ENCODE measurements around the gene NLGN3.
A peak's percentile ranks its signal among the peaks of the same experiment; 100 is the strongest.
"Not testable (repeated sequence)": the region's sequence is repeated elsewhere in the genome, so short reads cannot be mapped to it uniquely, and the experiment has no call there.

Gene NLGN3

DNA sequence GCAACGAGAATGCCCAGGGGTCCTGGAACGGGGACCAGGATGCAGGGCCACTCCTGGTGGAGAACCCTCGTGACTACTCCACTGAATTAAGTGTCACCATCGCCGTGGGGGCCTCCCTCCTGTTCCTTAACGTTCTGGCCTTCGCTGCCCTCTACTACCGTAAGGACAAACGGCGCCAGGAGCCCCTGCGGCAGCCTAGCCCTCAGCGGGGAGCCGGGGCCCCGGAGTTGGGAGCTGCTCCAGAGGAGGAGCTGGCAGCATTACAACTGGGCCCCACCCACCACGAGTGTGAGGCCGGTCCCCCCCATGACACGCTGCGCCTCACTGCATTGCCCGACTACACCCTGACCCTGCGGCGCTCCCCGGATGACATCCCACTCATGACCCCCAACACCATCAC, 24.9 kb downstream of the NLGN3 start:
- DNase-seq (ENCODE audit: low read depth in 3 of 3) = no peak

DNA sequence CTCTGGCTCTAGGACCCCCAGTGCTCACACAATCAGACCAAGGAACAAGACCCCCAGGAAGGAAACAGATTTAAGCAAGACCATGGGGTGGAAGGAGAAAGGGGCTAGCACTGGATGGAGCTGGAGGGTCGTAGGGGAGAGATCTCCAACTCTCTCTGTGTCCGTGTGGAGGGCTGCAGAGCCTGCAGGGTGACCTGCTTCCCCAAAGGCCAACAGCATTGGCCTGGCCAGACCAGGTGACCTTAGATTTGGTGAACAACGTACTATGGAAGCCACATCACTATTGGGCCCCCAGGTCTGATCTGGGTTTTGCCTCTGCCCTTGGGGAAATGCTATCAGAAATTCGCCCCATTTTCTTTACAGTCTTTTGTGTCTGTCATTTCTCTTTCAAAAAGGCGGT, 26.0 kb downstream of the NLGN3 start:
- DNase-seq (ENCODE audit: low read depth in 3 of 3) = no peak

DNA sequence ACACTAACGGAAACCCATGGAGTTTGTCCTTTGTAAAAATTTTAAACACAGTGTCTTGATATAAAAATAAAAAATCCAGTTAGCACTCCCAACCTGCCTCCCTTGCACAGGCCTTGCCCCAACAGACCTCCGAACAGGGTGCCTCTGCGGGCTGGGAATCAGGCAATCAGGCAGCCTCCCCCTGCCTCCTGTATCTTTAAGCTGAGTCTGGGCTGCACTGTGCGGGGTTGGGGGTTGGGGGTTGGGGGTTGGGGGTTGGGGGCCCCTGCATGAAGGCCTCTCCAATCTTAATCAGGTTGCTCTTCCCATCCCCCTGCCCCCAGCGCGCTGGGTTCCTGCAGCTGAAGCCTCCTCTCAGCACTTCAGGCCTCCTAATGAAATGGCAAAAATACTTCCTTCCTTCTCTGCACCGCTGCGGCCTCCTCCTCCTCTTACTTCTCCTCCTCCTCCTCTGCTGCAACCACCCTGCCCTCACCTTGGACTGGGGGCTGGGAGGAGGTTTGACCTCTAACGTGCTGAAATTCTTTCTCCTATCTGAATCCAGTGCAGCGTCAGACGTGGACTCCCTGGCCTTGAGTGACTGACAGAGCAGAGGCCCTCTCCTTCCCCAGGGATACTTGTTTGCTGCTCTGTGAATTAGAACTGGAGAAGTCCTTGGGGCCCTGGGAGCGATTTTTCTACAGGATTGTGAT, 26.6 kb downstream of the NLGN3 start:
- no peak for DNase-seq (ENCODE audit: low read depth in 3 of 3)

DNA sequence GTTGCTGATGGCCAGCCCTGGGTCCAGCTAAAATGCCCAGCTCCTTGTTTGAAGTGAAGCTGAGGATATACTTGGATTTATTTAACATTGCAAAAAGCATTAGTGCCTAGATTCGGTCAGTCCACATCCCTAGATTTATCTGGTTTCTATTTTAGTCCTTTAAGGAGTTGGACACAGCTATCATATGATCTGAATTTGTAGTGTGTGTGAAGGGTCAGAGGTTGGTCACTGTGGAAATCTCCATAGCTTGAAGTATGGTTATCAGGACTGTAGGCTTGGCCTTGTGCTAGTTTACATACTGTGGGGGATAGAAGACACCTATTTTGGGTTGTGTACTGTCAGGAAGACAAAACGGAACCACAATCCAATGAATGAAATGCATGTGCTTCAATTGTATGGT, 28.8 kb downstream of the NLGN3 start:
- no peak for DNase-seq (ENCODE audit: low read depth in 3 of 3)

DNA sequence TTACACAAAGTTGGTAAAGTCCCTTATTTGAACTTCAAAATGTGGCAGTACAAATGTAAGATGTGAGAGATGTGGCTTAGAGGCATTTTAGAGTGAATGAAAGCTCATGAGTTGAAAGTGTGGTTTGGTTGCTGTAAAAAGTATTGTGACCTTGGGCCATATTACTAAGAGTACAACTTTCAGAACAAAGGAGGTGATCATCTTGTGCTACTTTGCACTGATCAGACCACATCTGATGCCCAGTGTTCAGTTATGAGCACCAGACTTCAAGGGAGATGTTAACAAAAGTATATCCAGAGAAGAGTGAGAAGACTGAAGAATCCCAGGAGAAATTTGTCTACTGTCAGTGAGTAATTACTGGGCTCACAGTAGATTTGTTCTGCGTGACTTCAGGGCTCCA, 30.2 kb downstream of the NLGN3 start:
- DNase-seq (ENCODE audit: low read depth in 3 of 3) = no peak

DNA sequence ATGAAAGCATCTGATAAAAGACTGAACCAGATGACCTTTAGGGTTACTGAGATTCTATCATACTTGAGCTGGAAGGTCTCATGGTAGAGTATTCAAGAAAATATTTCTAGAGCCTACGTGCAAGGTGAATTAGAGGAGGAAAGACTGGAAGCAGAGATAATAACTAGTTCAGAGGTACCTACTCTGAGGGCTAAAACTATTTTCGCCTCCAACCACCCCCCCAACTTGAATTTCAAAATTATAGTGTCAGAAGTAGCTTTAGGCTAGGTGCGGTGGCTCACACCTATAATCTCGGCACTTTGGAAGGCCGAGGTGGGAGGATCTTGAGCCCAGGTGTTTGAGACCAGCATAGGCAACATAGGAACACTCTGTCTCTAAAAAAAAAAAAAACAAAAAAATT, 30.9 kb downstream of the NLGN3 start:
- DNase-seq (ENCODE audit: low read depth in 3 of 3) = no peak

DNA sequence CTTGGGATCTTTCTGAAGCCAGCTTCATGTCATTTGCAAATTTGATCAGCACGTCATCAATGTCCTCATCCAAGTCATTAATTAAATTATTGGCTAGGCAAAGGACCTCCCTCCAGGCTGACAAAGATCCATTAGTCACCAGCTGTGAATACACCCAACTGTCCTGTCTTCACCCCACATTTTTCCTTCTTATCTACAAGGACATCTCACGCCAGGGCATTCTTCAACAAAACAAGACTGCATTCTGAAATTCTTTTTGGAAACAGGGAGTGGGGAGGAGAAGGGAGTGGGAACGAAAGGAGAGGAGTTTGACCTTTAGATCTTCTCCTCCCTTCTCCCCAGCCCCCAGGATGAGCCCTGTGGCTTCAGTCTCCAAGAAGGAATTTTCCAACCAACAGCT, 32.7 kb downstream of the NLGN3 start:
- DNase-seq (ENCODE audit: low read depth in 3 of 3) = no peak

DNA sequence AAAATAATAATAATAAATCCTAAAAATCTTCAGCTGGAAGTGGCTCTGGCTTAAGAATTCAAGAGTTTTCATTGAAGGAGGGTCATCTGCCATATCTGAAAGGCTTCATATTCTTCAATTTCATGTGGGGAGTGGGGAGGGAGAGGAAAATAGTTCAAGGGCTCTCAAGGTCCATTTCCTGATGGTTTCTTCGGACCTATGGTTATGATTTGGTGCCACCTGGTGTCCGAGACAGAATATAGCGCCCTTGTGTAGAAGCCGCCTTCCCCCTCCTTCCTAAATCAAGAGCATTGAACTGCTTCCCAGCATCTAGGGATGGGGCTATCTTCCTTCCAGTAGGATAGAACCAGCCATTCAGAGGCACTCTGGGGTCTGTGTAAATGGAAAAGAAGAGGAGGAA, 34.3 kb downstream of the NLGN3 start:
- DNase-seq (ENCODE audit: low read depth in 3 of 3) = peak in 1 of 3 donors; percentile 36

DNA sequence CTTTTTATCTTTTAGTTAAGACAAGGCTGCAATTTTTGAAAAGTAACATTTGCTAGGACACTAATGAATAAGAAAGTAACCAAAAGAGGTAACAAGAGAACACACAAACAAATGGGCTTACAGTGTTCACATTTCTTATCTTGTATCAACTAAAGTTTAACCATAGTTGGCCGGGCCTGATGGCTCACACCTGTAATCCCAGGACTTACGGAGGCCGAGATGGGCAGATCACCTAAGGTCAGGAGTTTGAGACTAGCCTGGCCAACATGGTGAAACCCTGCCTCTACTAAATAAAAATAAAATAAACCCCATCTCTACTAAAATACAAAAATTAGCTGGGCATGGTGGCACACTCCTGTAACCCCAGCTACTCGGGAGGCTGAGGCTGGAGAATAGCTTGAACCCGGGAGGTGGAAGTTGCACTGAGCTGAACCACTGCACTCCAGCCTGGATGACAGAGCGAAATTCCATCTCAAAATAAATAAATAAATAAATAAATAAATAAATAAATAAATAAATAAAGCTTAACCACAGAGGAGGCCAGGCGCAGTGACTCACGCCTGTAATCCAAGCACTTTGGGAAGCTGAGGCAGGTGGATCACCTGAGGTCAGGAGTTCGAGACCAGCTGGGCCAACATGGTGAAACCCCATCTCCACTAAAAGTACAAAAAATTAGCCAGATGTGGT, 36.1 kb downstream of the NLGN3 start:
- not testable (repeated sequence) for DNase-seq (ENCODE audit: low read depth in 3 of 3)

DNA sequence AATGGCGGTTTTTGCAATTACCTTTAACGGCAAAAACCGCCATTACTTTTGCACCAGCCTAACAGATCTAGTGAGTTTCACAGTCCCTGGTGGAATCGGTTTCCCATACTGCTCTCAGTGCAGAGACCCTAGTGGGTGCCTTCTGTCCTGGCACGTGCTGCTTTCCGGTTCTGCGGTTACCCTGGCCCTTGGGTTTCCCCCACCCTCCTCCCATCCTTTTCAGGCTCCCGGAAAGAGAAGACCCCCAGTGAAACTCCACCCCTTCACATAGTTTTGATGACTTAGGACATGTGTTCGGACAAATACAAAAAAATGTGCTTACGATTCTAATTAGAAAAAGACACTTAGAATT, 36.9 kb downstream of the NLGN3 start:
- peak in 2 of 3 donors; percentile 13 to 31 for DNase-seq (ENCODE audit: low read depth in 3 of 3)

DNA sequence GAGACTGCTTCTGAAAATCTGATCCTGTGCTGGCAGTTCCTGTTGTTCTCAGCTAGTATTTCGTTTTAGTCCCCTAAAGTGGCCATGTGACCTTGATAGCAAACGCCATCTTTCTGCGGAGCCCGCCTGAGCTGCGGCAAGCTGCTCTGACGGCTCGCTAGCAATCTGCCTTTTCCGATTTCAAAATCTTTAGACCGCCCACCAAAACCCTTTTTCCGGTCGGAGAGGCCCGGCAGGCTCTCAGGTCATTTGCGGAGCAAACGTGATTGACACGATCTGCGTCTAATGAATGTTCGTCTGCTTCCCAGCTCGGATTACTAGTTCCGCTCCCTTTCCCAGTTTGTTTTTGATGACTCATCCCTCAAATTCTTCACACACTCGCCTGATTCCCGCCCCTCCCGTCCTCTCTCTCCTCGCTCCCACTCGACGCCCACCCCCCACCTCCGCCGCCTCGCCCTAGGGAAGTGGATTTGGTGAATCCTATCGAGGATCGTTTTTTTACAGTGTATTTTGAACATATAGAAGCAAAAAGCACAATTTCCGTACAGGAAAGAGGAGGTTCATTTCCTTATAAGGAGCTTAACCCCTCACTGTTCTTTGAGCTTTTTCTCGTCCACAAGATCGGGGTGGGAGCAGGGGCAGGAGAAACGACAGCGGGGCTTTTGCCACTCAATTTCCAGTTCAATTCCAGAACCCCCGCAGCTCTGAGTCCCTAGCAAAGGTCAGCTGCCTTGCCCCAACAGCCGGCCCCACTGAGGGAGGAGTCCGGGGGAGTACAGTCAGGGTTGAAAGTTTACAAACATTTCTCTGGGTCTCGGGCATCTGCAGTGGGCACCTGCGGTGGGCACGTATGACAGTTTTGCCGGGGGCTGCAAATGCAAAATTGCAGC, 37.5 kb downstream of the NLGN3 start:
- DNase-seq (ENCODE audit: low read depth in 3 of 3) = peak; percentile 57 to 73 (median 59)

DNA sequence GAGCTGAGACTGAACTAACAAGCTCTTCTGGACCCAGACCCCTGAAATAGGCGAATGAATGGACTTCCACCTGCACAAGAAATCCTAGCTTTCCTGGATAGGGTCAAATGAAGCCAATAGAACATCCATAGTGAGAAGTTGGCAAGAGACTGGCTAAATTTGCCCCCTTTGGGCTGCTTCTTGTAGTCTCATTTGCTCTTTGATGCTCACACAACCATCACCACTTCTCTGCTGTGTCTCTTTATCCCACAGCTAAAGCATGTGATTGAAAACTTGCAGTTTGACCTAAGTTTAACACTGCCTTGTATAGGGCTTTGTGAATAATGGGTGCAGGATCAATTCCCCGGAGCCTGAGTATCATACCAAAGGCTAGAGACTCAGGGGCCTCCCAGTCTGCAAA, 38.2 kb downstream of the NLGN3 start:
- DNase-seq (ENCODE audit: low read depth in 3 of 3) = no peak

DNA sequence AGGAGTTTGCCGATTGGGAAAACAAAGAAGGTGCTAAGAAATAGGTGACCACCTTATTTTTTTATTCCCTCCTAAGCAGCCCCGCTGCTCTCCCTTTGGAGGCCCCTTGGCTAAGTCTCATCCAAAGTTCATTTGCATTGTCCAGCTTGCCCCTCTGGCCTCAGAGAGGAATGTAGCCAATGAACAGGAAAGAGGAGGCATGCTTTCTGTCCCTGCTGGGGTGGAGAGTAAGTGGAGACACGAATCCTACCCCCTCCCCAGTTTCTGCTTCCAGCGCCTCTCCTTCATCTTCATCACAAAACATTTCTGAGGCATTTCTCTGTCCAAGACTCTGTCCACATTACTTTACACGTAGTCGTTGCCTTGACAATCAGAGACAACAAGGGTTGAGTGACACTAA, 38.7 kb downstream of the NLGN3 start:
- DNase-seq (ENCODE audit: low read depth in 3 of 3) = no peak

DNA sequence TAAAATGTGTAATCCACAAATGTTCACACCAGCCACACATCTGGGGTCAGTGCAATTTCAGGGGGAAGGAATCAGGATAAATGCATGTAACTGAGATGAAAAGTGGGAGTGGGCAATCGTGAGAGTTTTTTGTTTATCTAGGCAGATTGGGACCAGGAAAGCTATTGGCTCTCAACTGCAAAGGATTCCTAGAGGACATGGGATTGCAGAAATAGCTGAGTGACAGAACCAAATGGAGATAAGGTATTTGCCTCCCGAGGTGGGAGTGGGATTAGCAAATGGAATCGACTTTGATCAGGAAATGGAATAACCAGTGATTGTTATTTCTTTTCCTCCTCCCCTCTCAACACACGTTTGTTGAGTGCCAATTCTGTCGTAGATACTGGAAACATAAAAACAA, 39.5 kb downstream of the NLGN3 start:
- DNase-seq (ENCODE audit: low read depth in 3 of 3) = no peak

DNA sequence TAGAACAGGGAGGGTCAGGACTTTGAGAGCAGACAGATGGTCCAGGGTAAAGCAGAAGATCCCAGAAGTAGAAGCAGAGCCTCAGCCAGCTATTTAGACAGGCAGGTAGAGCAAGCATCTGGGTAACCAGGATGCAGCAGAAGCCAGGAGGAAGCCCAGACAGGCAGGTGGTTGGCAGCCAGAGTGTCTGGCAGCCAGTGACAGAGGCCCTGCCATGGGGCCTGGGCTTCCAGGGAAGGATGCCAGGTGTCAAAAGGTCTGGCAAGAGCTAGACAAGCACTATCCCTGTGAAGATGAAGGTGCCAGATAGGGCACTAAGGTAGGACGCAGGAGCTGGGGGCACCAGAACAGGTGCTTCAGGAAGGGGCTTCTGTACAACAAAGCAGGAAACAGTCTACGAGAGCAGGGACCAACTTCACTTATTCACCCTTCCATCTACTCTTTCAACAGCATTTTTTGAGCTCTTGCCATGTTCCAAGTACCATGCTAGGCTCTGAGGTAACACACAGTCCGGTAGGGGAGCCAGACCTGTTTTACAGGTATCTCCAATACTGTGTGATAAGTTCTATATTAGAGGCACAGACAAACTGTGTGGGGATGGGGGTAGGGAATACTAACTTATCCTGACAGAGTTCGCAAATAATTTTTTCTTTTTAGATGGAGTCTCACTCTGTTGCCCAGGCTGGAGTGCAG, 40.3 kb downstream of the NLGN3 start:
- DNase-seq (ENCODE audit: low read depth in 3 of 3) = no peak

DNA sequence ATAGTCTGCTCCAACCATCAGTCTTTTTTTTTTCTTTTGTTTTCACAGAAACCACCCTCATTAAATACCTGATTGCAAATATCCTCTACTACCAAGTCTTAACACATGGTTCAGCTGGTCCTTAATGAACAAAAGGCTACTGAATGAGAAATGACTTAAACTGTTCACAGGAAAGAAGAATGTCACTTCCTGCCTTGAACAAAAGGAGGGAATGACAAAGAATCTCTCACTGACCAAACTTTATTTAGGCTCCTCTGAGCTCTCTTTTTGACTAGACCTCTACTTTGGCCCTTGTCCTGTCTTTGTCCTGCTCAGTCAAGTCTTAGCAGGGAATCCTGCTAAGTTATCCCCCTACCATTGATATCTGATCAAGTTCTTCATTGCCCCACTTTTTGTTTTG, 46.6 kb downstream of the NLGN3 start:
- no peak for DNase-seq (ENCODE audit: low read depth in 3 of 3)

DNA sequence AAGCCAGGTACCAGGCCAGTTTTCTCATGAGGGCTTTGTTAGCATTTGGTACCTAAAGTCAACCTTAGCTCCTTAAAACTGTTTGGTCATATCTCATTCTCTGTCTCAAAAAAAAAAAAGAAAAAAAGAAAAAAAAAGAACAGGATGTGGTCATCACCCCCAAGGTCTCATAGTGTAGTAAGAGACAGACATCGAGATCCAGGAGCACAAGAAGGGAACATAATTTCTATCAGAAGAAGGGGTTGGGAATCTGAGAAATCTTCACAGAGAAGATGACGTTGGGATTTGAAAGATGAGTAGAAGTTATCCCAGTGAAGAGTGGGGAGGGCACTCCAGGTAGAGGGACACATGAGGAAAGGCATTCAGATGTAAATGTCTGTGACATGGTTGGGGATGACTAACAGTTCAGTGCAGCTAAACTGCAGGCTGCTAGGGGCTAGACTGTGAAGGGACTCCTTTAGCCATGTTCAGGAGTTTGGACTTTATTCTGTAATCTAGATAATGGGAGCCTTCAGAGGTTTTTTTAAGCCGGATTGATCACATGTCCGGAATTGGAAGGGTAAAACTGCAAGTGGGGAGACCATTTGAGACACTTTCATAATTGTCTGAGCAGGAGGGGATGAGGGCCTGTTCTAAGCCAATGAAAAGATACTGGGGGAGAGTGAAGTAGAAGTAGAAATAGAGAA, 51.5 kb downstream of the NLGN3 start:
- no peak for DNase-seq (ENCODE audit: low read depth in 3 of 3)

DNA sequence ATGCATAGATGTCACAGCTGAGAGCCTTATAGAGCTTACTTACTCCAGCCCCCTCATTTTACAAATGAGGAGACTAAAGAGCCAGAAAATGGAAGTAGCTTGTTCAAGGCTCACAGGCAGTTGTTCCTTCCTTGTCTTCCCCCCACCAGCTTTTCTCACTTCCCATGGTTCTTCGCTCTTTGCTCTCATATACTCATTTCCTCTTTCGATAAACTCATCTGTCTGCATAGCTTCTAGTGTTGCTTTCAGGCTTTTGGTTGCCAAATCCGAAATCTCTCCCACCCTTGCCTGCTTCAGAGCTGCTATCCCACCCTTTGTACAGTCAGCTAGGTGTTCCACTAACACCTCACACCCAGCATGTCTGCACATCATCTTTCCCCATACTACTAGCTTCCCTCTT, 53.4 kb downstream of the NLGN3 start:
- DNase-seq (ENCODE audit: low read depth in 3 of 3) = peak in 1 of 3 donors; percentile 3

DNA sequence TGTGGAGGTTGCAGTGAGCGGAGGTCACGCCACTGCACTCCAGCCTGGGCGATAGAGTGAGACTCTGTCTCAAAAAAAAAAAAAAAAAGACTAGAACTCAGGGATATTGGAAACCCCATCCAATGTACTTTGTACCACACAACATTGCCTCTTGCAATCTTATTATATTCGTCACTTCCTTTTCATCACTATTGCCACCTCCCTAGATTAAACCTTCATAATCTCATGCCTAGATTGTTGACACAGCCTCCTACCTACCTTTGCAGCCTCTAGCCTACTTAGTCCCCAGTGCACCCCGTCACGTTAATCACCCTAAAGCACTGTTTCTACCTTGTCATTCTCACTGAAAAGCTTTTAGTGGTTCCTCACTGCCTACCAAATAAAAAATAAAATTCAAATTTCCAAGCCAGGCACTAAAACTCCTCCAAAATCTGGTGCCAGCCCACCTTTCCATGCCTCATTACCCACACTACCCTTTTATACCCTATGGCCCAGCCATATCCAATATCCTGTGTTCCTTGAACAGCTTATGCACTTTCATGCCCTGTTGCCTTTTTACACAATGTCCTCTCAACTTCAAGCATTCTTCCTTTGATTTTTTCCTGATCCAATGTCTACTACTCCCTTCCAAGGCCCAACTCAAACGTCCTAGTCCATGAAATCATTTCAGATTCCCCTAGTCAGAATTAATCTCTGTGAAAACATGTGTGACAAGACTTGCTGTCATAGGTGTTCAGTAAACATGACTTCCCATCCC, 54.8 kb downstream of the NLGN3 start:
- DNase-seq (ENCODE audit: low read depth in 3 of 3) = no peak

DNA sequence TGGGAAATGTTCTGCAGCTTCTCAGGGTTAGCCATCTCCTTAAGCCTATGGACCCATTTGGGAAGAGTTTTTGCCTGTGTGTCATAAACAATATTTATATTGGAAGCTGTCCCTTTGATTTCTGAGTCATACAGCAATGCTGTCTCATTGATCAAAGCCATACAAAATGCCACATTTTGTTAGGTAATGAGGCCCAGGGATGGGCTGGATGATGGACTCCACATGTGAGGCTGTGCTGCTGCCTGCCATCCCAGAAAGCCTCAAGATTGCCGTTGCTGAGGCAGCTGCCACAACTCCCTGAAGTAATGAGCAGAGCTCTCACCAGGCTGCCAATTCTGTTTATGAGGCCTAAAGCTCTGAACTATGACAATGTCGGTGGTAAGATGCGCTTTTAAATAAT, 66.2 kb downstream of the NLGN3 start:
- no peak for DNase-seq (ENCODE audit: low read depth in 3 of 3)

DNA sequence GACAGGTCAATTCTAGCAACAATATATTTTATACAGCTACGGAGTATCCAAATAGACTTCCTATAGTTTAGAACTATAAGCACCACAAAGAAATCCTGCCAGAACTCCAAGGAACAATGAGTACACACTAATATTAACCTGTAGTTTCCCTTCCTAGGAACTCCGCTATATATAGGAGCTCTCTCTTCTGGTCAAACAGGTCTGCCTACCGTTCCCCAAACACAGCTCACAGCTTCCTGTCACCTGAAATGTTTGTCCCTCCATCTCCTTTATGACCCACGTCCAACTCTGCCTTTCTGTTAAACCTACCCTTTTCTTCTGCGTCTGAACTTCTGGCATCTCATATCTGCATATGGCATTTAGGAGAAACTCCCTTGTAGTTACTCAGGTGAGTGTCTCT, 67.9 kb downstream of the NLGN3 start:
- DNase-seq (ENCODE audit: low read depth in 3 of 3) = no peak

Measured in stimulated activated CD4-positive, alpha-beta T cell treated with anti-CD3 and anti-CD28 coated beads, TNF-alpha, amount 100 ng/mL, for 48 hours (primary cell).